SIG-M5 treated with dmso at 0.1 percent for 504 hours (cell line): ENCODE data around the gene FGD3.
"Not testable (repeated sequence)": the region's sequence is repeated elsewhere in the genome, so short reads cannot be mapped to it uniquely, and the experiment has no call there.

Experiments used
- DNase-seq: peaks from one replicate; lab custom pipeline; 2025; ENCODE audit not compliant: unreplicated experiment; lab: John Stamatoyannopoulos, UW

The FGD3 gene, protein sequence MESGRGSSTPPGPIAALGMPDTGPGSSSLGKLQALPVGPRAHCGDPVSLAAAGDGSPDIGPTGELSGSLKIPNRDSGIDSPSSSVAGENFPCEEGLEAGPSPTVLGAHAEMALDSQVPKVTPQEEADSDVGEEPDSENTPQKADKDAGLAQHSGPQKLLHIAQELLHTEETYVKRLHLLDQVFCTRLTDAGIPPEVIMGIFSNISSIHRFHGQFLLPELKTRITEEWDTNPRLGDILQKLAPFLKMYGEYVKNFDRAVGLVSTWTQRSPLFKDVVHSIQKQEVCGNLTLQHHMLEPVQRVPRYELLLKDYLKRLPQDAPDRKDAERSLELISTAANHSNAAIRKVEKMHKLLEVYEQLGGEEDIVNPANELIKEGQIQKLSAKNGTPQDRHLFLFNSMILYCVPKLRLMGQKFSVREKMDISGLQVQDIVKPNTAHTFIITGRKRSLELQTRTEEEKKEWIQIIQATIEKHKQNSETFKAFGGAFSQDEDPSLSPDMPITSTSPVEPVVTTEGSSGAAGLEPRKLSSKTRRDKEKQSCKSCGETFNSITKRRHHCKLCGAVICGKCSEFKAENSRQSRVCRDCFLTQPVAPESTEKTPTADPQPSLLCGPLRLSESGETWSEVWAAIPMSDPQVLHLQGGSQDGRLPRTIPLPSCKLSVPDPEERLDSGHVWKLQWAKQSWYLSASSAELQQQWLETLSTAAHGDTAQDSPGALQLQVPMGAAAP

DNA sequence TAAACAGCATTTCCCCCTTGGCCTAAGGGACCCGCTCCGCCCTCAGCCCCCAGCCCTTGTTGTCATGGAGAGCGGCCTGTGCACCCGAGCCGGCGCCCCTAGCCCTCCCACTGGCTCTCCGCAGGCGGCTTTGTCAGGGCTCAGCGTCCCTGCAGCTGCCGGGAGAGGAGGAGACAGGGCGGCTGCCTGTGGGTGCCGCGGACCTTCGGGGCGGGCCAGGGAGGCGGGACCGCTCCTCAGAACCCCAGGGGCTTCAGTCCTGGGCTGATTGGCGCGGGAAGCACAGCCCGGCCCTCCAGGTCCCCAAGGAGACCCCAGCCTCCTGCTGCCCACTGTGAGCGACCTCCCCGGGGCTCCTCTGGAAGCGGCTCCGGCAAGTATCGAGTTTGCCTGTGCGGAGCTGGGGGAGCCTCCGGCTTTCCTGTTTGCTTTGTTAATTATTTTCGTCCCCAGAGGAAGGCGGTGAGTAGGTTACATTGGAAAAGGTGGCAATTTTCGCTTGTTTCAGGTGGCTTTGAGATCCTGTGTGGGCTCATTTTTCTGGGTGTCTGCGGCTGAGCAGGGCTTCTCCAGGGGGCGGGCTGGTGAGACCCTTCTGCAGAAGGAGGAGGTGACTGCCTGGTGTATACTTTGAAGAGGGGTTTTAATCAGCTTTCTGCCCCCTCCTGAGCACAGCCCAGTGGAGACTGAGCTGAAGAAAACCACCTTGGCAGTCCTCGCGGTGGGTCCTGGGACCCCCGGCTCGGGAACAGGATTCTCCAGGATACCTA, at the start of gene FGD3:
TSS of gene FGD3 (plus strand) at position 256 of the 770 bp plus-strand sequence. CDS start 28,734 bp downstream, outside the sequence.
- no peak for DNase-seq

- not testable (repeated sequence) for DNase-seq
Observed at GRCh38 chr9:92905137-92905536, 42.2 kb upstream of the FGD3 start.

- DNase-seq, result no peak
Observed at GRCh38 chr9:92911511-92912475, 35.5 kb upstream of the FGD3 start.

- DNase-seq, result peak; percentile 54
Observed at GRCh38 chr9:92917176-92917800, 30.0 kb upstream of the FGD3 start.

GRCh38 chr9:92920437-92920836, 26.9 kb upstream of the FGD3 start:
- no peak for DNase-seq

- DNase-seq, result no peak
Observed at GRCh38 chr9:92931606-92932005, 15.7 kb upstream of the FGD3 start.

- DNase-seq, result no peak
Observed at GRCh38 chr9:92934321-92934720, 13.0 kb upstream of the FGD3 start.

GRCh38 chr9:92938025-92938424, 9.3 kb upstream of the FGD3 start:
- no peak for DNase-seq

GRCh38 chr9:92941861-92942260, 5.5 kb upstream of the FGD3 start:
- no peak for DNase-seq

- DNase-seq, result no peak
Observed at GRCh38 chr9:92942688-92943616, 4.4 kb upstream of the FGD3 start.

DNA sequence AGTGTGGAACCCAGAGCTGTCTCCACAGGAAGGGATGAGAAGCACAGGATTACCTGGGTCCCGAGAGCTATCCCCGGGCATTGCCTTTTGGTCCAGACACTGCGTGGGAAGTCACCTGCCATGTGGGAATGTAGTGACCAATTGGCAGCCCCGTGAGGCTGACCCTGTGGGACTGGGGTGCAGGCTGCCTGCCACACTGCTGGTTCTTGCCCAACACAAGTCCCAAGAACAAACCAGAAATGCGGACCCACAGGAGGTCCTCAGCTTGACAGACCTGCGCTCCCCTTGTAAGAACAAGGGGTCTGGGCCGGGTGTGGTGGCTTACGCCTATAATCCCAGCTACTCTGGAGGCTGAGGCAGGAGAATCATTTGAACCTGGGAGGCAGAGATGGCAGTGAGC, 2.4 kb upstream of the FGD3 start:
- no peak for DNase-seq

DNA sequence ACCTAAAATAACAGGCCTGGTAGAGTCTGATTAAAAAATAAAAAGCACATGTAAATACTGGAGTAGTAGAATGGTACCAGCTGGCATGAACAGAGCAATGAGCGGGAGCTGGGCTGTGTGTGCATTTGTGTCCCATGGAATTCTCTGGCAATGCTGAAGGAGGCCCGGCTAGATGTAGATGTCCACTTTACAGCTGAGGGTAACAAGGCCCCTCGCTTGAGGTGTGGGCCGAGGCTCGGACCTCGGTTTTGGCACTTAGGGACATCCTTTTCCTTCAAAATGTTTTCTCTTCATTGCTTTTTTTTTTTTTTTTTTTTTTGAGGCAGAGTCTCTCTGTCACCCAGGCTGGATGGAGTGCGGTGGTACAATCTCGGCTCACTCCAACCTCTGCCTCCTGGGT, 1.5 kb upstream of the FGD3 start:
- no peak for DNase-seq

GRCh38 chr9:92948038-92948534, 763 bp downstream of the FGD3 start:
- no peak for DNase-seq

DNA sequence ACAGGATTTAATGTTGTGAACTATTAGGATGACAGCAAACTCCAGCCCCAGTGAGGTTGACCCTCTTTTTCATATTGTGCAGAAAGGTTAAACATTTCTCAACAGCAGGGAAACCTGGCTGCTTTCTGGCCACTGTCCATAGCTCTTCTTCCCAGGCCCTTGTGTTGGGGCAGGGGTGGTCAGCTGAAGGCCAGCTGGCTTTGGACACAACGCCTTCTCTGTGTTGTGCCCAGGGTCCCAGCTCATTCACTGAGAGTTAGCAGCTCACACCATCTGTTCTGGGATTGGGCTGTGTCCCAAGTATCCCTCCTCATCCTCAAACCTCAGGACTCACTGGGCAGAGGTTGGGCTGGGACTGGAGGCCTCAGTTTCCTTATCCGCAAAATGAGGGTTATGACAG, 1.3 kb downstream of the FGD3 start:
- no peak for DNase-seq

GRCh38 chr9:92949266-92949982, 2.1 kb downstream of the FGD3 start:
- DNase-seq, result no peak

GRCh38 chr9:92950359-92950955, 3.1 kb downstream of the FGD3 start:
- no peak for DNase-seq

DNA sequence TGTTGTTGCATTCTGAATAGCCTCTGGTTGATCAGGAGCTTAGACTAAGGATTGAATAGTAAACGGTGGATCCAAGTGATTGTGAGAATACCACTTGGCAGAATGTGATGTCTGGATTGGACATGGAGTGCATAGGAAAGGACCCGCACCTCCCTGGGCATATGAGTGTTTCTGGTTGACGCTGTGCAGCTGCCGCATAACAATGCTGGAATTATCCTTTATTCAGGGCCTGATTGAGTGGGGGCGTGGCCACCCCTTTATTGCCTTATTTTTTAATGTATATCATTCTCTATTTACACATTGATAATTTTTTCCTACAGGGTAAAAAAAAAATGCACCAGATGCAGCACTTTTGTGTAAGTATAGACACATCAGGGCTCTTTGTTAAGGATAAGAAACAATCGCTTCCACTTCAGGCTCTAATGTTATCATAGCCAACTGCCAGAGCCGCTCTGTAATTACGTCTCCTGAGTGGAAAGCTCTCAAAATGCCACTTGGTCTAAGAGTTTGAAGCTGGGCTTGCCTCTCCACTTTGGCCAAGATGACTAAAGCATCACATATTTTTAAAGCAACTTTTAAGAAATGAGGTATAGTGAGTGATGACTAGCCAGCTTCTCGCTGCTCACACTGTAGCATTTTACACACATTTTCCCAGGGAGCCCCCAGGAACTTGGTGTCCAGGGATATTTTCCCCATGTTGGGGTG, 5.7 kb downstream of the FGD3 start:
- DNase-seq, result no peak
